ENCODE data around the gene MAOA. TPM values are rescaled to one million over a fixed set of nuclear protein-coding genes. Genes with fewer than 3 reads are reported as not detected.

Gene MAOA
- total and polyA plus RNA-seq, 2 donors (not counting 3 experiments of a cell fraction or from before 2014, with no cell fraction given), result 12.6 to 23.5 TPM

GRCh38 chrX:43640482-43640881 lies 15.6 kb upstream of the MAOA start:
- Histone ChIP-seq H3K4me1 (ENCODE audit: control insufficient read depth, extremely low read depth, insufficient read depth, low read length) (no peaks in the 10 kb centered on the region), H3K27me3 (ENCODE audit: control insufficient read depth in 2 of 2, insufficient read depth in 2 of 2, low read length in 2 of 2) (peaks cover 1 to 2% of the 10 kb centered on the region in 2 experiments)
- CTCF ChIA-PET, result no interaction called here

More at GRCh38 chrX:43640482-43640881, 15.6 kb upstream of the MAOA start:
- H2AFZ ChIP-seq (ENCODE audit: low read depth, low read length), result no peak overlapping the region
- no peaks in the 10 kb centered on the region for H3K9me3 ChIP-seq (replicated peaks; ENCODE audit: control insufficient read depth, insufficient read depth, low read length)
- no peak overlapping the region for H3K4me2 ChIP-seq (ENCODE audit: insufficient read depth, low read length)
- DNase-seq (ENCODE audit: low read depth, low spot score) (no peak), FAIRE-seq (no peak)
- H3K36me3 ChIP-seq (ENCODE audit: control insufficient read depth in 2 of 2, extremely low read depth in 1 of 2, insufficient read depth in 2 of 2, low read length in 2 of 2), result no peaks in the 10 kb centered on the region
- intact Hi-C loops (cut with micrococcal nuclease) (no loop called here), dilution Hi-C loops (cut with MboI; ENCODE audit: extremely low pct_ligation_motif_present, low sequenced_read_pairs) (no loop called here)
- H3K27ac ChIP-seq (ENCODE audit: insufficient read depth, low read depth, low read length), result no peak overlapping the region
- no peak overlapping the region for H3K4me3 ChIP-seq (replicated peaks in 1 of 3; ENCODE audit: insufficient read depth in 1 of 3, low read depth in 1 of 3, low read length in 3 of 3)
- BruUV-seq (replicated peaks), result no TSS peak
- H3K9ac ChIP-seq (replicated peaks; ENCODE audit: extremely low read depth, insufficient read depth, low read length), result no peak overlapping the region
- no peaks in the 10 kb centered on the region for H3K9me1 ChIP-seq (replicated peaks; ENCODE audit: control insufficient read depth, extremely low read depth, insufficient read depth, low read length)
- no peaks in the 10 kb centered on the region for H4K20me1 ChIP-seq (replicated peaks; ENCODE audit: control insufficient read depth, extremely low read depth, insufficient read depth, low read length)
- no peak for TF ChIP-seq CTCF (IDR thresholded peaks at IDR 0.05; ENCODE audit: extremely low read depth in 1 of 2, insufficient read depth in 1 of 2, low read depth in 1 of 2, low read length in 2 of 2)
- no peak for TF ChIP-seq POLR2AphosphoS5 (IDR thresholded peaks at IDR 0.05; ENCODE audit: insufficient read depth, low read depth, low read length)
- no peak for TF ChIP-seq GATA2 (IDR thresholded peaks at IDR 0.05; ENCODE audit: insufficient read depth, insufficient read length, low read depth, low read length)
- no peak for TF ChIP-seq FOS (IDR thresholded peaks at IDR 0.05; ENCODE audit: borderline replicate concordance, insufficient read depth, low read length)
- no peak for TF ChIP-seq JUN (IDR thresholded peaks at IDR 0.05; ENCODE audit: borderline replicate concordance, insufficient read depth, insufficient read length, low read depth)
- TF ChIP-seq EZH2 (IDR thresholded peaks at IDR 0.05; ENCODE audit: borderline replicate concordance, low read depth, low read length, severe bottlenecking), result no peak
- no peak for TF ChIP-seq POLR2A (IDR thresholded peaks at IDR 0.05; ENCODE audit: low read depth, low read length)
- TF ChIP-seq MYC (IDR thresholded peaks at IDR 0.05; ENCODE audit: low read depth, low read length), result no peak
- TF ChIP-seq, protein P1, sequence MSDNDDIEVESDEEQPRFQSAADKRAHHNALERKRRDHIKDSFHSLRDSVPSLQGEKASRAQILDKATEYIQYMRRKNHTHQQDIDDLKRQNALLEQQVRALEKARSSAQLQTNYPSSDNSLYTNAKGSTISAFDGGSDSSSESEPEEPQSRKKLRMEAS (IDR thresholded peaks at IDR 0.05; ENCODE audit: insufficient read depth, insufficient read length), result no peak
- POLR2A ChIA-PET, result no interaction called here
- no peaks in the 10 kb centered on the region for H3K79me2 ChIP-seq (ENCODE audit: control insufficient read depth, insufficient read depth, low read length)
